ENCODE measurements around the gene CLDN15.
"Not testable (repeated sequence)": the region's sequence is repeated elsewhere in the genome, so short reads cannot be mapped to it uniquely, and the experiment has no call there.

Gene CLDN15

GRCh38 chr7:101237206-101238067 is at the start of gene CLDN15:
TSS of gene CLDN15 (minus strand) at chr7:101237802. CDS start at chr7:101237581, 221 bp downstream.
- peak; percentile 17 for DNase-seq (ENCODE audit: low spot score)

GRCh38 chr7:101287032-101287431 is 49.4 kb upstream of the CLDN15 start:
- no peak for DNase-seq (ENCODE audit: low spot score)

GRCh38 chr7:101285880-101286279 is 48.3 kb upstream of the CLDN15 start:
- DNase-seq (ENCODE audit: low spot score), result not testable (repeated sequence)

- no peak for DNase-seq (ENCODE audit: low spot score)
Measured at GRCh38 chr7:101285171-101285570, 47.6 kb upstream of the CLDN15 start.

- DNase-seq (ENCODE audit: low spot score), result not testable (repeated sequence)
Measured at GRCh38 chr7:101280912-101281311, 43.3 kb upstream of the CLDN15 start.

GRCh38 chr7:101278461-101279292 is 41.1 kb upstream of the CLDN15 start:
- no peak for DNase-seq (ENCODE audit: low spot score)

- DNase-seq (ENCODE audit: low spot score), result no peak
Measured at GRCh38 chr7:101277155-101277554, 39.6 kb upstream of the CLDN15 start.

- DNase-seq (ENCODE audit: low spot score), result no peak
Measured at GRCh38 chr7:101273206-101273605, 35.6 kb upstream of the CLDN15 start.

GRCh38 chr7:101271021-101271420 is 33.4 kb upstream of the CLDN15 start:
- no peak for DNase-seq (ENCODE audit: low spot score)

GRCh38 chr7:101269664-101270063 is 32.1 kb upstream of the CLDN15 start:
- no peak for DNase-seq (ENCODE audit: low spot score)

- no peak for DNase-seq (ENCODE audit: low spot score)
Measured at GRCh38 chr7:101265622-101266516, 28.3 kb upstream of the CLDN15 start.

GRCh38 chr7:101264102-101264706 is 26.6 kb upstream of the CLDN15 start:
- DNase-seq (ENCODE audit: low spot score), result not testable (repeated sequence)

- DNase-seq (ENCODE audit: low spot score), result peak; percentile 8
Measured at GRCh38 chr7:101258243-101258731, 20.7 kb upstream of the CLDN15 start.

GRCh38 chr7:101255796-101256195 is 18.2 kb upstream of the CLDN15 start:
- DNase-seq (ENCODE audit: low spot score), result no peak

- DNase-seq (ENCODE audit: low spot score), result not testable (repeated sequence)
Measured at GRCh38 chr7:101253199-101253598, 15.6 kb upstream of the CLDN15 start.

- peak; percentile 99 for DNase-seq (ENCODE audit: low spot score)
Measured at GRCh38 chr7:101251871-101252659, 14.5 kb upstream of the CLDN15 start.

GRCh38 chr7:101250324-101250723 is 12.7 kb upstream of the CLDN15 start:
- no peak for DNase-seq (ENCODE audit: low spot score)

GRCh38 chr7:101248276-101248675 is 10.7 kb upstream of the CLDN15 start:
- DNase-seq (ENCODE audit: low spot score), result no peak

GRCh38 chr7:101245147-101245668 is 7.6 kb upstream of the CLDN15 start:
- DNase-seq (ENCODE audit: low spot score), result no peak

All from AG08395 (cell line).